HG02798 (cell line): ENCODE measurements around the gene ZNF710.
"Not testable (repeated sequence)": the region's sequence is repeated elsewhere in the genome, so short reads cannot be mapped to it uniquely, and the experiment has no call there.

Experiments used
- ATAC-seq: cut with Tn5 transposase; IDR thresholded peaks from one replicate; pipeline ENCODE4 v1.9.1; 2021; ENCODE audit warnings: mild to moderate bottlenecking; ENCODE audit not compliant: unreplicated experiment, poor library complexity

Gene ZNF710

GRCh38 chr15:90055182-90055581 is 54.1 kb downstream of the ZNF710 start:
- ATAC-seq = no peak

GRCh38 chr15:90056529-90056928 is 55.4 kb downstream of the ZNF710 start:
- no peak for ATAC-seq

- ATAC-seq = peak; percentile 26
Measured at GRCh38 chr15:90058308-90058707, 57.2 kb downstream of the ZNF710 start.

- ATAC-seq = no peak
Measured at GRCh38 chr15:90058775-90059174, 57.7 kb downstream of the ZNF710 start.

- peak; percentile 92 for ATAC-seq
Measured at GRCh38 chr15:90059208-90059985, 58.3 kb downstream of the ZNF710 start.

GRCh38 chr15:90060797-90061196 is 59.7 kb downstream of the ZNF710 start:
- no peak for ATAC-seq

GRCh38 chr15:90062023-90062442 is 60.9 kb downstream of the ZNF710 start:
- no peak for ATAC-seq

- ATAC-seq = no peak
Measured at GRCh38 chr15:90062462-90062932, 61.4 kb downstream of the ZNF710 start.

GRCh38 chr15:90062973-90063769 is 62.0 kb downstream of the ZNF710 start:
- ATAC-seq = no peak

GRCh38 chr15:90063770-90064247 is 62.7 kb downstream of the ZNF710 start:
- ATAC-seq = no peak

GRCh38 chr15:90064911-90065681 is 64.0 kb downstream of the ZNF710 start:
- no peak for ATAC-seq

GRCh38 chr15:90065682-90066049 is 64.5 kb downstream of the ZNF710 start:
- ATAC-seq = no peak

GRCh38 chr15:90067181-90067952 is 66.2 kb downstream of the ZNF710 start:
- ATAC-seq = no peak

GRCh38 chr15:90067953-90068606 is 67.0 kb downstream of the ZNF710 start:
- no peak for ATAC-seq

- not testable (repeated sequence) for ATAC-seq
Measured at GRCh38 chr15:90070623-90071022, 69.5 kb downstream of the ZNF710 start.

GRCh38 chr15:90071220-90071807 is 70.2 kb downstream of the ZNF710 start:
- peak; percentile 49 for ATAC-seq

- ATAC-seq = no peak
Measured at GRCh38 chr15:90072978-90073640, 72.0 kb downstream of the ZNF710 start.

GRCh38 chr15:90074023-90074422 is 72.9 kb downstream of the ZNF710 start:
- no peak for ATAC-seq
